Bronchial epithelial cell (primary cell): ENCODE measurements around the gene CDCP1. TPM values are rescaled to one million over a fixed set of nuclear protein-coding genes. Genes with fewer than 3 reads are reported as not detected.

ENCODE experiments used
- DNase-seq: peaks from one replicate; pipeline ENCODE4 v3.0.0-alpha.2; 2010; ENCODE audit warnings: low read depth
- FAIRE-seq: peaks from 2 replicates; lab custom pipeline; 2011; peaks lifted over from hg19 to GRCh38; lab: Jason Lieb, UNC
- H3K27me3 ChIP-seq: 2 replicates; pipeline ENCODE4 v1.5.1; 2011; ENCODE audit warnings: low read length; ENCODE audit not compliant: control insufficient read depth, insufficient read depth
- H3K36me3 ChIP-seq: 2 replicates; pipeline ENCODE4 v1.5.1; 2011; ENCODE audit warnings: low read length; ENCODE audit not compliant: control insufficient read depth, insufficient read depth
- H3K4me3 ChIP-seq: 2 replicates; pipeline ENCODE4 v1.5.1; 2011; ENCODE audit warnings: mild to moderate bottlenecking, low read depth, low read length, control low read depth
- total RNA-seq: library from RNA; depleted of rRNA; stranded (reverse); fragments of >200 nt; gene quantifications from 2 replicates; pipeline ENCODE4 v1.2.1, GENCODE V29; 2014
- TF ChIP-seq, protein P1 (sequence below): IDR thresholded peaks from 2 replicates; pipeline ENCODE4 v1.5.1; 2011; ENCODE audit warnings: mild to moderate bottlenecking, moderate library complexity, low read length, control low read depth, inconsistent platforms; ENCODE audit not compliant: insufficient read depth, severe bottlenecking

Gene CDCP1
- total RNA-seq, 1 donor from 2014 or later, result 41.3 TPM

DNA sequence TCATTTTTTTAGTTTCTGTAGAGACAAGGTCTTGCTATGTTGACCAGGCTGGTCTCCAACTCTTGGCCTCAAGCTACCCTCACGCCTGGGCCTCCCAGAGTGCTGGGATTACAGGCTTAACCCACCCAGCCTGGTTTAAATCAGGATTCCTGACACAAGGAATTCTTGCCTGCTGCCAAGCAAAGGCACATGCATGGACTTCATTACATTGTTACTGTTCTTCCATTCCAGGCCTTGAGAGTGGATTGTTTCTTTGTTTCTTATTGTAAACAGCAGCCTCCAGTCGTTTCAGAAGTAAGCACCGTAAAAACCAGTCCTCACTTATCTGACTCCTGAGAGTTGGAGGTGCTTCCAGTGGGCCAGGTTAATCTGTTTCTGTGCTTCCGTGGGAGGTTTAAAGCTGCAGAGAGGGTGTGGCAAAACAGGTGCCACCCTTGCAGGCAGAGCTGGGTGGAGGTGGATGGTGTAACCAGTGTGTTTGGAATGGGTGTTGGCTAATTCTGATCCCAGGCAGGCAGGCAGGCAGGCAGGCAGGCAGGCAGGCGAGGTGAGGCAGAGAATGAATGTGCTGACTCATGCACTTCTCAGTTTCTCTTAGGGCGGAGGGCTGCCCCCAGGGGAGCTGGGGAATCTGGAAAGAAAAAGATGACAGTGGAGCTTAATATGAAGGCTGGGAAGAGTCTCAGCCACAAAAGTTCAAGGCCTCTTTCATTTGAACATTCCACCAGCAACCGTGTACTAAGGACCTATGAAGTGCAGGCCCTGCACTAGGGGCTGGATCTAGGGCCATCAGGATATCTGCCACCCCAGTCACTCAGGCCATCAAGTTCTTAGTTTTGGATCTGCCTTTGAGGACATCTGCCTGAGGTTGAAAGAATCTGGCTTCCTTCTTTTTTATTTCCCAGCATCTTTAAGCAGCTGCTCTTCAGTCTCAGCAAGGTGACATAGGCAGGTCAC lies 37.0 kb upstream of the CDCP1 start:
- H3K4me3 ChIP-seq, result no peak overlapping the region
- DNase-seq (peak; percentile 96), FAIRE-seq (no peak)
- no peaks in the 10 kb centered on the region for H3K36me3 ChIP-seq
- TF ChIP-seq, protein P1, sequence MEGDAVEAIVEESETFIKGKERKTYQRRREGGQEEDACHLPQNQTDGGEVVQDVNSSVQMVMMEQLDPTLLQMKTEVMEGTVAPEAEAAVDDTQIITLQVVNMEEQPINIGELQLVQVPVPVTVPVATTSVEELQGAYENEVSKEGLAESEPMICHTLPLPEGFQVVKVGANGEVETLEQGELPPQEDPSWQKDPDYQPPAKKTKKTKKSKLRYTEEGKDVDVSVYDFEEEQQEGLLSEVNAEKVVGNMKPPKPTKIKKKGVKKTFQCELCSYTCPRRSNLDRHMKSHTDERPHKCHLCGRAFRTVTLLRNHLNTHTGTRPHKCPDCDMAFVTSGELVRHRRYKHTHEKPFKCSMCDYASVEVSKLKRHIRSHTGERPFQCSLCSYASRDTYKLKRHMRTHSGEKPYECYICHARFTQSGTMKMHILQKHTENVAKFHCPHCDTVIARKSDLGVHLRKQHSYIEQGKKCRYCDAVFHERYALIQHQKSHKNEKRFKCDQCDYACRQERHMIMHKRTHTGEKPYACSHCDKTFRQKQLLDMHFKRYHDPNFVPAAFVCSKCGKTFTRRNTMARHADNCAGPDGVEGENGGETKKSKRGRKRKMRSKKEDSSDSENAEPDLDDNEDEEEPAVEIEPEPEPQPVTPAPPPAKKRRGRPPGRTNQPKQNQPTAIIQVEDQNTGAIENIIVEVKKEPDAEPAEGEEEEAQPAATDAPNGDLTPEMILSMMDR, result no peak
- no peaks in the 10 kb centered on the region for H3K27me3 ChIP-seq

DNA sequence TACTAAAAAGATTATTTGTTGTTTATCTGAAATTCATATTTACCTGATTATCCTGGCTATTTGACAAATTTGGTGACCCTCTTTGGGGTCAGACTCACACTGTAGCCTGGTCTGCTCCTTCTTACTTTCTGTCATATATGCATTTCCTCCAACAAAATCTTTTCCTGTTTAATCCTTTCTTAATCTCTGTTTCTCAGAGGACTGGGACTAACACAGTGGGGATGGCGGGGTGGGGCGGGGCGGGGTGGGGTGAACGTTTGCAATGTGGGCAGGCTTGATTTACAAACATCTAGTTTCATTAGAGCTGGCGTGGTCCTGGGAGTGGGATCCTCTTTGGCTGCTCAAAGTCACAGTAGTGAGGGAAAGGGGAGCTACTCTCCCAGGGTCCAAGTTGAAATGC lies 35.3 kb upstream of the CDCP1 start:
- H3K4me3 ChIP-seq, result no peak overlapping the region
- FAIRE-seq, result no peak
- no peak for DNase-seq
- no peaks in the 10 kb centered on the region for H3K36me3 ChIP-seq
- TF ChIP-seq, protein P1, result no peak
- no peaks in the 10 kb centered on the region for H3K27me3 ChIP-seq

DNA sequence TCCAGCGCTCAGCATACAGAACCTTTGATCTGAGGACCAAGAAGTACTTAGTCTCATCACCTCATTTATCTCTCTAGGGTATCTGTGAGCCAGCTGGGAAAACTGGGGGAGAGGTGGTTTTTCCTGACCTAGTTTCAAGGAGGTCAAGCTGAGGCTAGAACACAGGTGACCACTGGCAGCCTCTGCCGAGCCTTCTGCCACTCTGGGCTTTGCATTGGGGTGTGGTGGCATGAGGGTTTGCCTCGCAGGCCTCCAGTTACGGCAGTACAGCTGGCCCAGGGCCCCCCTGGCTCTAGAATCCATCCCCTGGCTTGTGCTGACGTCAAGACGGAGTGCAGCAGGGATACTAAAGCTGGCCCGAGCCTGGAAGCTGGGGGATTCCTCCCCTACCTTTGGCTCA lies 34.7 kb upstream of the CDCP1 start:
- FAIRE-seq, result no peak
- TF ChIP-seq, protein P1, result no peak
- no peaks in the 10 kb centered on the region for H3K36me3 ChIP-seq
- H3K4me3 ChIP-seq, result no peak overlapping the region
- DNase-seq, result no peak
- H3K27me3 ChIP-seq, result no peaks in the 10 kb centered on the region

DNA sequence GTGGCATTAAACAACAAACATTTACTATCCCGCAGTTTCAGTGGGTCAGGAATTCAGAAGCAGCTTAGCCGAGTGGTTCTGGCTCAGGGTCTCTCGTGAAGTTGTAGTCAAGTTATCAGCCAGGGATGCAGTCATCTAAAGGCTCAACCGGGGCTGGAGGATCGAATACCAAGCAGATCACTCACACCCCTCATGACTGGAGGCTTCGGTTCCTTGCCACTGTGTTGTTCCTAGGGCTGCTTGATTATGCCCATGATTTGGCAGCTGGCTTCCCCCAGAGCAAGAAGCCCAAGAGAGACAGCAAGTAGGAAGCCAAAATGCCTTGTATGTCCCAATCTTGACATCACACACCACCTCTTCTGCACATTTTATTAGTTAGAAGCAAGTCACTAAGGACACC lies 33.9 kb upstream of the CDCP1 start:
- FAIRE-seq (peak; percentile 13), DNase-seq (peak; percentile 50)
- Histone ChIP-seq H3K27me3 (no peaks in the 10 kb centered on the region), H3K4me3 (no peak overlapping the region), H3K36me3 (no peaks in the 10 kb centered on the region)
- TF ChIP-seq, protein P1, result no peak

DNA sequence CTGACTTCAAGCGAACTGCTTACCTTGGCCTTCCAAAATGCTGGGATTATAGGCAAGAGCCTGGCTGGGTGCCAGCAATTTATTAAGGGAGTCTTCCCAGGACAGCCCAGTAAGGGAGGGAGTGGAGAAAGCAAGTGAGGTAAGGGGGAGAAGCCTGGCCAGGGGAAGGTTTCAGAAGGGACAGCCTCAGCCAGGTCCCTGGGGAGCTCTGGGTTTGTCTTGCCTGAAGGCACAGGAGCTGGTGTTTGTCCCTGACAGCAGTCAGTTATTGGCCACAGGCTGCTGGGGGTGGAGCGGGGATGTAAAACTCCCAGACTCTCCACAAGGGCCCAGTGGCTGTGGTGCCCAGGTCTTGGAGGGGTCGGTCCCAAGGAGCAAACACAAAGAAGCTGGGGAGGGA lies 33.0 kb upstream of the CDCP1 start:
- no peak for DNase-seq
- FAIRE-seq, result no peak
- H3K27me3 ChIP-seq, result no peaks in the 10 kb centered on the region
- no peak overlapping the region for H3K4me3 ChIP-seq
- TF ChIP-seq, protein P1, result no peak
- no peaks in the 10 kb centered on the region for H3K36me3 ChIP-seq
